Nephron (organoid): Measurements from ENCODE around the gene EXOC3L1.

Experiments used
- H3K27ac Mint-ChIP-seq, 3 experiments: 2 replicates each; pipeline ENCODE4 v1.8.0; 2020; ENCODE audit warnings: mixed read lengths in 3 of 3, mild to moderate bottlenecking in 2 of 3, moderate library complexity in 1 of 3
- H3K27me3 Mint-ChIP-seq: 2 replicates; pipeline ENCODE4 v1.8.0; 2021; ENCODE audit warnings: low read depth, mild to moderate bottlenecking, moderate library complexity, mixed read lengths
- H3K36me3 Mint-ChIP-seq: 2 replicates; pipeline ENCODE4 v1.8.0; 2020; ENCODE audit warnings: low read depth, mixed read lengths
- H3K4me1 Mint-ChIP-seq: 2 replicates; pipeline ENCODE4 v1.8.0; 2020; ENCODE audit warnings: mixed read lengths
- H3K4me3 Mint-ChIP-seq, 3 experiments: 2 replicates each; pipeline ENCODE4 v1.8.0; 2020; ENCODE audit warnings: mild to moderate bottlenecking in 3 of 3, mixed read lengths in 3 of 3, moderate library complexity in 2 of 3
- H3K9me3 Mint-ChIP-seq: 2 replicates; pipeline ENCODE4 v1.8.0; 2020; ENCODE audit warnings: mixed read lengths
- TF ChIP-seq, protein P1 (sequence below), 3 experiments: fragments of 200-600 bp; sonication (generic); IDR thresholded peaks; one replicate each; pipeline ENCODE4 v1.5.0; 2021; ENCODE audit warnings: antibody characterized with exemption in 3 of 3; ENCODE audit not compliant: unreplicated experiment in 3 of 3

The EXOC3L1 gene

DNA sequence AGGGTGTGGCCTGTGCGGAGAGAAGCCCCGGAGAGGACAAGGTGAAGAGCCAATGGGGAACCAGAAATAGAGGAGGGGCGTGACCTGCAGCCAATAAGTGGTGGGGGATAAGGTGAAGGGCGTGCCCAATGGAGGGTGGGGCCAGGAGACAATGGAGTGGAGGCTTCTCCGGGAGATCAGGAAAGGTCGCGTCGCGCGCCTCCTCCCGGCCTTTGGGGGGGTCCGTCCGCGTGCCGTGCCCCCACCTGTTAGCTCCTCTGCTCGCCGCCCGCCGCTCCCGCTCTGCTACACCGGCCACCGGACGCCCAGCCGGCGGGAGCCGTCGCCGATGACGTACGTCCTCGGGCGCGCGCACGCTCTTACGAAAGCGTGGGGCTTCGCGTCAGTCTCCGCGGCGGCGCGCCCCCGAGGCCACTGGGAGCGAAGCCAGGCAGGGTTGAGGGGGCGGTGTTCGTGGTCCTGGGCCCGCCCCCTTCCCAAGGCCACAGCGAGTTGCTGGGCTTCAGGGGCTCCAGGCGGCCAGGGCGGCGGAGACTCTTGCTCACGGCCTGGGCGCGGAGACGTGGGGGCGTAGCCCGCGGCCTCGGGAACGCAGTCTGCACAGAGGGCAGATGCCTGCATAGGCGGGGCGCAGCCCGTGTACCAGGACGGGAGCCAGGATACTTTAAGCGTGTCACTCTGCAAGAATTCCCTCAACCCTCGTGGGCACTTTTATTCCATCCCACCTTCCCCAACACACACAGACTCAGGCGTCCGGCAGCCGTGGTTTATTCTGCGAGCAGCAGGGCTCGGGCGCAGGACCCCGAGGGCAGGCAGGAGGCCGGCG, 6.1 kb downstream of the EXOC3L1 start, which contains the start of gene MATCAP1:
Gene MATCAP1, minus strand, starts transcription at position 337 of the 826 bp plus-strand sequence. CDS start 3,353 bp downstream, outside the sequence.
- no peak within 1 kb of the TSS for H3K27ac Mint-ChIP-seq
- peaks cover 10% of the 10 kb centered on the region for H3K27me3 Mint-ChIP-seq
- H3K9me3 Mint-ChIP-seq, result no peaks in the 10 kb centered on the region

DNA sequence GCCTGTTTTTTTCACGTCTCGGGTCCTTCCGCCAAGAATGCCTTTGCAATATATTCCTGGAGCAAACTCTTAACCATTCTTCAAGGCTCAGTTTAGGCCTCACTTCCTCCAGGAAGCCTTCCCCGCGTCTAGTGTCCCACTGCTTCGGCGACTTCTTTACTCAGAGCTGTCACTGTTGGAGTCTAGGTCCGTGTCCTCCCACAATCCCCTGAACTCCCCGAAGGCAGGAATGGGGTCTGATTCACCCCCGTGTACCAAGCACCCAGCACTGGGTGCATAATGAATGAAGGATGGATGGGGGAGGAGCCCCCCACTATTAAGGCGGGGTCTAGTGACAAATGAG, 6.7 kb downstream of the EXOC3L1 start:
- Mint-ChIP-seq H3K27me3 (peaks cover 10% of the 10 kb centered on the region), H3K9me3 (no peaks in the 10 kb centered on the region), H3K4me3 (no peak overlapping the region), H3K27ac (no peak overlapping the region), H3K36me3 (peaks cover 4% of the 10 kb centered on the region), H3K4me1 (peaks cover 15% of the 10 kb centered on the region)
- TF ChIP-seq, protein P1, sequence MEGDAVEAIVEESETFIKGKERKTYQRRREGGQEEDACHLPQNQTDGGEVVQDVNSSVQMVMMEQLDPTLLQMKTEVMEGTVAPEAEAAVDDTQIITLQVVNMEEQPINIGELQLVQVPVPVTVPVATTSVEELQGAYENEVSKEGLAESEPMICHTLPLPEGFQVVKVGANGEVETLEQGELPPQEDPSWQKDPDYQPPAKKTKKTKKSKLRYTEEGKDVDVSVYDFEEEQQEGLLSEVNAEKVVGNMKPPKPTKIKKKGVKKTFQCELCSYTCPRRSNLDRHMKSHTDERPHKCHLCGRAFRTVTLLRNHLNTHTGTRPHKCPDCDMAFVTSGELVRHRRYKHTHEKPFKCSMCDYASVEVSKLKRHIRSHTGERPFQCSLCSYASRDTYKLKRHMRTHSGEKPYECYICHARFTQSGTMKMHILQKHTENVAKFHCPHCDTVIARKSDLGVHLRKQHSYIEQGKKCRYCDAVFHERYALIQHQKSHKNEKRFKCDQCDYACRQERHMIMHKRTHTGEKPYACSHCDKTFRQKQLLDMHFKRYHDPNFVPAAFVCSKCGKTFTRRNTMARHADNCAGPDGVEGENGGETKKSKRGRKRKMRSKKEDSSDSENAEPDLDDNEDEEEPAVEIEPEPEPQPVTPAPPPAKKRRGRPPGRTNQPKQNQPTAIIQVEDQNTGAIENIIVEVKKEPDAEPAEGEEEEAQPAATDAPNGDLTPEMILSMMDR (IDR thresholded peaks at IDR 0.05; ENCODE audit: unreplicated experiment in 3 of 3), result no peak

More for the DNA sequence above, 6.1 kb downstream of the EXOC3L1 start, which contains the start of gene MATCAP1:
- Mint-ChIP-seq H3K36me3 (peaks cover 3% of the 10 kb centered on the region), H3K4me3 (peak within 1 kb of the TSS; percentile 33 to 68 (median 67)), H3K4me1 (peaks cover 11% of the 10 kb centered on the region)
- TF ChIP-seq, protein P1 (IDR thresholded peaks at IDR 0.05; ENCODE audit: unreplicated experiment in 3 of 3), result no peak

DNA sequence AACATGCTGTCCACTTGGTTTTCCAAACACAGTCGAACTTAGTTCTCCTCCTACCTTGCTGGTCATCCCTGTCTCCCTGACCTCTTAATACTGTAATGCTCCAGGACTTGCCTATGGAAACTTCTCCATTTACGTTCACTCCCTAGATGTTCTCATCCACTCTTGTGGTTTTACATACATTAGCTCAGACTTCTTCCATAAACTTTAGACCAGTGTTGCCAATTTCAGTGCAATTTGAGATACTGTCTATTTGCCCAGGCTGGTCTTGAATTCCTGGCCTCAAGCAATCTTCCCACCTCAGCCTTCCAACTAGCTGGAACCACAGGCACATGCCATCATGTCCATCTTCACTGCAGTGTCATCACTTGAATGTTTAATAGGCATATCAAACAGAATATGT, 7.6 kb downstream of the EXOC3L1 start:
- TF ChIP-seq, protein P1 (IDR thresholded peaks at IDR 0.05; ENCODE audit: unreplicated experiment in 3 of 3), result no peak
- H3K27me3 Mint-ChIP-seq, result peaks cover 15% of the 10 kb centered on the region

GRCh38 chr16:67181346-67181745, 8.6 kb downstream of the EXOC3L1 start:
- TF ChIP-seq, protein P1 (IDR thresholded peaks at IDR 0.05; ENCODE audit: unreplicated experiment in 3 of 3), result no peak
- Mint-ChIP-seq H3K27ac (no peak overlapping the region), H3K9me3 (no peaks in the 10 kb centered on the region), H3K4me3 (no peak overlapping the region), H3K27me3 (peaks cover 22% of the 10 kb centered on the region), H3K4me1 (peaks cover 15% of the 10 kb centered on the region), H3K36me3 (peaks cover 14% of the 10 kb centered on the region)

More for the DNA sequence above, 7.6 kb downstream of the EXOC3L1 start:
- no peak overlapping the region for H3K4me3 Mint-ChIP-seq
- peaks cover 15% of the 10 kb centered on the region for H3K4me1 Mint-ChIP-seq
- peaks cover 9% of the 10 kb centered on the region for H3K36me3 Mint-ChIP-seq
- H3K27ac Mint-ChIP-seq, result no peak overlapping the region
- H3K9me3 Mint-ChIP-seq, result no peaks in the 10 kb centered on the region

GRCh38 chr16:67180166-67180565, 9.8 kb downstream of the EXOC3L1 start:
- no peaks in the 10 kb centered on the region for H3K9me3 Mint-ChIP-seq
- TF ChIP-seq, protein P1 (IDR thresholded peaks at IDR 0.05; ENCODE audit: unreplicated experiment in 3 of 3), result no peak
- H3K27me3 Mint-ChIP-seq, result peaks cover 25% of the 10 kb centered on the region
- peaks cover 21% of the 10 kb centered on the region for H3K36me3 Mint-ChIP-seq
- H3K4me3 Mint-ChIP-seq, result no peak overlapping the region
- no peak overlapping the region for H3K27ac Mint-ChIP-seq
- peaks cover 18% of the 10 kb centered on the region for H3K4me1 Mint-ChIP-seq
